Measurements from ENCODE around the gene BRCA1. TPM values are rescaled to one million over a fixed set of nuclear protein-coding genes. Genes with fewer than 3 reads are reported as not detected.

BRCA1 gene
- polyA plus RNA-seq, 3 donors = 0.87 to 2.6 (median 1.9) TPM

- H3K36me3 Mint-ChIP-seq = peaks cover 49 to 58% of the 10 kb centered on the region in 2 donors
- H2AFZ ChIP-seq (ENCODE audit: insufficient read depth, low read depth, low read length, poor library complexity, severe bottlenecking) = peak overlapping the region; percentile 88
Measured at GRCh38 chr17:42999003-42999525, 126.1 kb downstream of the BRCA1 start.

More at GRCh38 chr17:42999003-42999525, 126.1 kb downstream of the BRCA1 start:
- H3K27me3 Mint-ChIP-seq (ENCODE audit: low read depth in 3 of 3) = peaks cover 0 to 3% (median 0%) of the 10 kb centered on the region in 3 donors
- Histone ChIP-seq H3K9me3 (replicated peaks in 1 of 2; ENCODE audit: control insufficient read depth in 1 of 2, insufficient read depth in 1 of 2, low read length in 2 of 2) (no peaks in the 10 kb centered on the region), H3K27me3 (ENCODE audit: control insufficient read depth in 2 of 2, insufficient read depth in 2 of 2, low read length in 2 of 2) (no peaks in the 10 kb centered on the region), H3K4me3 (replicated peaks in 1 of 3; ENCODE audit: low read depth in 2 of 3, low read length in 3 of 3) (peak overlapping the region; percentile 71 to 99 (median 76)), H3K79me2 (ENCODE audit: insufficient read depth, low read length) (peaks cover 38% of the 10 kb centered on the region), H3K36me3 (replicated peaks in 1 of 2; ENCODE audit: control insufficient read depth in 1 of 2, insufficient read depth in 2 of 2, low read length in 2 of 2) (peaks cover 33 to 50% of the 10 kb centered on the region in 2 donors), H3K4me1 (ENCODE audit: control insufficient read depth in 1 of 2, insufficient read depth in 2 of 2, low read length in 2 of 2) (peaks cover 47 to 50% of the 10 kb centered on the region in 2 donors), H3K4me2 (replicated peaks; ENCODE audit: extremely low read depth, low read length, poor library complexity, severe bottlenecking) (peak overlapping the region; percentile 90), H4K20me1 (ENCODE audit: insufficient read depth, low read length) (peaks cover 43% of the 10 kb centered on the region), H3K9ac (ENCODE audit: insufficient read depth, low read length, poor library complexity, severe bottlenecking) (peak overlapping the region; percentile 99), H3K27ac (ENCODE audit: low read depth in 1 of 2, low read length in 2 of 2) (peak overlapping the region; percentile 94 to 99)
- peak overlapping the region; percentile 91 to 99 for H3K4me3 Mint-ChIP-seq
- intact Hi-C loops (cut with micrococcal nuclease) = loop anchor here (5.0 to 10.0 kb wide), 3 partner anchors 154 to 432 kb away; partner anchors contain the start of genes AOC2 (in 2 of the 2) and MLX (in 1 of the 2)
- peaks cover 45% of the 10 kb centered on the region for H3K4me1 Mint-ChIP-seq
- no peaks in the 10 kb centered on the region for H3K9me3 Mint-ChIP-seq
- peak overlapping the region; percentile 96 to 99 (median 99) for H3K27ac Mint-ChIP-seq
- no CpG with 5 or more reads among the region's 10 CpGs for WGBS (ENCODE audit: insufficient coverage)
- DNase-seq = no peak
- no peak for TF ChIP-seq CTCF (IDR thresholded peaks at IDR 0.05)
